ENCODE results near the gene ZNF630. TPM values are rescaled to one million over a fixed set of nuclear protein-coding genes. Genes with fewer than 3 reads are reported as not detected.

Gene ZNF630
- total and polyA plus RNA-seq, 2 of the 8 experiments (the other 6 are each of a cell fraction or from before 2014, with no cell fraction given), result 0.67 to 2.2 TPM

GRCh38 chrX:48068096-48068887 is 3.1 kb downstream of the ZNF630 start:
- no peaks in the 10 kb centered on the region; a peak in 1 of 7 replicates for H3K4me1 ChIP-seq (replicated peaks in 1 of 4; ENCODE audit: control insufficient read depth in 3 of 4, insufficient read depth in 4 of 4, low read length in 3 of 4)
- ChIA-PET POLR2A (ENCODE audit: partially characterized antibody) (no interaction called here), CTCF (ENCODE audit: partially characterized antibody) (interaction anchor here (0.6 kb wide), 1 partner anchor 9 kb away, joined by 4 read pairs; no protein-coding TSS in a partner anchor)
- H3K9me3 ChIP-seq (ENCODE audit: insufficient read depth in 2 of 2, low read depth in 1 of 2, low read length in 1 of 2), result no peaks in the 10 kb centered on the region
- no peak overlapping the region for H3K23ac ChIP-seq (ENCODE audit: insufficient read length)
- no peaks in the 10 kb centered on the region for H3K27me3 ChIP-seq (replicated peaks in 1 of 4; ENCODE audit: control insufficient read depth in 3 of 4, extremely low read depth in 1 of 4, insufficient read depth in 3 of 4, low read length in 3 of 4)
- no peak overlapping the region for H4K5ac ChIP-seq (ENCODE audit: insufficient read length, low read depth, low read length)
- no peak overlapping the region for H3K56ac ChIP-seq (replicated peaks; ENCODE audit: insufficient read length, low read depth, low read length)
- H3K36me3 ChIP-seq (ENCODE audit: control insufficient read depth in 2 of 4, insufficient read depth in 4 of 4, low read length in 3 of 4), result no peaks in the 10 kb centered on the region
- no peak overlapping the region for H2BK5ac ChIP-seq (ENCODE audit: low read depth, low read length)
- H3K4ac ChIP-seq (replicated peaks; ENCODE audit: insufficient read length, low read depth, low read length), result no peak overlapping the region
- no peak overlapping the region for H3K4me3 ChIP-seq (ENCODE audit: extremely low read depth in 1 of 4, insufficient read depth in 2 of 4, low read depth in 3 of 4, low read length in 4 of 4)
- H4K20me1 ChIP-seq (replicated peaks in 1 of 2; ENCODE audit: control insufficient read depth in 1 of 2, insufficient read depth in 2 of 2, low read length in 2 of 2), result no peaks in the 10 kb centered on the region
- no peak overlapping the region for H2BK12ac ChIP-seq (ENCODE audit: low read depth, low read length)
- H3K18ac ChIP-seq (ENCODE audit: extremely low read depth, low read length), result no peak overlapping the region
- H2BK20ac ChIP-seq (ENCODE audit: low read length), result no peak overlapping the region
- H3K9ac ChIP-seq (replicated peaks in 1 of 4; ENCODE audit: extremely low read depth in 1 of 4, low read depth in 3 of 4, low read length in 3 of 4), result no peak overlapping the region
- no peak overlapping the region for H3K4me2 ChIP-seq (ENCODE audit: insufficient read depth in 1 of 2, low read depth in 2 of 2, low read length in 2 of 2)
- H2AK5ac ChIP-seq (ENCODE audit: low read depth, low read length), result no peak overlapping the region
- no peak overlapping the region for H4K8ac ChIP-seq (ENCODE audit: extremely low read depth, insufficient read depth, low read length)
- DNase-seq (ENCODE audit: low read depth in 1 of 2, low spot score in 2 of 2) (no peak), FAIRE-seq (no peak)
- H3K79me1 ChIP-seq (ENCODE audit: low read depth, low read length), result no peaks in the 10 kb centered on the region
- H2AFZ ChIP-seq (ENCODE audit: low read length), result no peak overlapping the region
- peaks cover 3% of the 10 kb centered on the region; the same call in 1 of the 2 replicates for H3K23me2 ChIP-seq (ENCODE audit: low read depth, low read length)
- no peak overlapping the region for H2BK120ac ChIP-seq (replicated peaks; ENCODE audit: low read depth, low read length)
- WGBS, 2 experiments (ENCODE audit: extremely low coverage in 1 of 2, insufficient coverage in 1 of 2, insufficient read length in 1 of 2, insufficient replicate concordance in 2 of 2, low coverage in 1 of 2, low lambda C conversion rate in 2 of 2, missing lambda C conversion rate in 1 of 2), result 86% methylated on average over 3 of the region's 3 CpGs; no CpG with 5 or more reads in 1 of the 2 experiments
- no peak overlapping the region for H2BK15ac ChIP-seq (ENCODE audit: low read length)
- H3K14ac ChIP-seq (ENCODE audit: insufficient read length), result no peak overlapping the region
- no peak overlapping the region for H3K27ac ChIP-seq (ENCODE audit: low read depth, low read length)
- H4K91ac ChIP-seq (replicated peaks; ENCODE audit: insufficient read length, low read length), result no peak overlapping the region
- H3K79me2 ChIP-seq (ENCODE audit: control insufficient read depth in 1 of 2, insufficient read depth in 2 of 2, low read length in 2 of 2), result no peaks in the 10 kb centered on the region
- TF ChIP-seq MAX (IDR thresholded peaks at IDR 0.05), result no peak
- TF ChIP-seq RFX5 (IDR thresholded peaks at IDR 0.05; ENCODE audit: borderline replicate concordance, low read depth, low read length), result no peak
- TF ChIP-seq NANOG (IDR thresholded peaks at IDR 0.05; ENCODE audit: insufficient read depth, low read depth, low read length, poor library complexity, severe bottlenecking), result no peak
- TF ChIP-seq ASH2L (IDR thresholded peaks at IDR 0.05; ENCODE audit: low read length), result no peak
- TF ChIP-seq NRF1 (IDR thresholded peaks at IDR 0.05; ENCODE audit: low read depth, low read length), result no peak
- no peak for TF ChIP-seq SIRT6 (IDR thresholded peaks at IDR 0.05; ENCODE audit: low read length)
- TF ChIP-seq RAD21 (IDR thresholded peaks at IDR 0.05 in 1 of 2, conservative IDR thresholded peaks at IDR 0.05 in 1 of 2; ENCODE audit: low read depth in 2 of 2, low read length in 2 of 2), result no peak
- no peak for TF ChIP-seq MAFK (IDR thresholded peaks at IDR 0.05; ENCODE audit: low read depth, low read length)
- no peak for TF ChIP-seq HDAC6 (IDR thresholded peaks at IDR 0.05; ENCODE audit: low read depth, low read length)
- TF ChIP-seq EP300 (IDR thresholded peaks at IDR 0.05; ENCODE audit: borderline replicate concordance in 1 of 2, low read depth in 2 of 2, low read length in 2 of 2), result no peak
- no peak for TF ChIP-seq TBP (IDR thresholded peaks at IDR 0.05; ENCODE audit: low read depth, low read length)
- no peak for TF ChIP-seq FOSL1 (IDR thresholded peaks at IDR 0.05; ENCODE audit: insufficient read depth, low read depth, low read length)

Data from H1 (cell line).